HG03558 (cell line): ENCODE measurements around the gene YTHDF1.

Source experiments
- ATAC-seq: cut with Tn5 transposase; IDR thresholded peaks from one replicate; pipeline ENCODE4 v1.9.1; 2021; ENCODE audit warnings: moderate number of reproducible peaks; ENCODE audit not compliant: unreplicated experiment; ENCODE audit errors: extremely low read depth

Gene YTHDF1

GRCh38 chr20:63249891-63250290, 34.0 kb upstream of the YTHDF1 start:
- ATAC-seq: no peak

- no peak for ATAC-seq
These were observed 33.1 kb upstream of the YTHDF1 start for GRCh38 chr20:63248835-63249591.

- no peak for ATAC-seq
These were observed 31.8 kb upstream of the YTHDF1 start for GRCh38 chr20:63247671-63248228.

DNA sequence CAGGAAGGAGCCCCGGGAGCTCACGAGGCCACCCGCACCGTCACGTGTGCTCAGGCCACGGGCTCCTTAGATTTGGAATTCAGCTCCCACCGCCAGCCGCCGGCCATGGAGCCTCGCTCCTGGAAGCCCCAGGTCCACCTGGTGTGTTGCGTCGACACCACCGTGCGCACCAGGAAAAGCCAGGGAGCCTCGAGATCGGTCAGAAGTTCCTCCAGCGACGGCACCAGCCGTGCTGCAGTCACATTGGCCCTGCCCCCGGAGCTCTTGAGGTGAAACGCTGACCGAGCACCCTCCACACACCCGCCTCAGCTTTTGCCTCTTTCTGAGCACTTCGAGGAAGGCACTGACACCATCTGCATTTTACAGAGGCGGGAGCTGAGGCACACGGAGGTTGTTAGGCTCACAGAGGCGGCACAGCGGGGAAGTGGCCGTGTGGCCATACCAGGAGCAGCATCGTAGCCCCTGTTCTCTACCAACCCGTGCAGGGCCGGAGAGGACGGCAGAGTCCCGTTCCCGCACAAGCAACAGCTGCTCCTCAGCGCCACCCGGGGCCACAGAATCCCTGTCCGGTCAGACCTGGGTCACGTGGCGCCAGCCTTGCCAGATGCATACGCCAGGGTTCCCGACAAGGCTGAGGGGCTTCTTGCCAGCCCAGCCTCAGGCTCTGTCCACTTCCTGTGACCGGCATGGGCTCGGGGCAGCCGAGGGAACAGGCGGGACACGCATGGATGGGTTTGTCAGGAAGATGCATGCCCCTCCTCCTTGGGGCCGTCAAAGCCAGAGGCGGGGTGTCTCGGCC, 30.8 kb upstream of the YTHDF1 start:
- ATAC-seq: no peak

DNA sequence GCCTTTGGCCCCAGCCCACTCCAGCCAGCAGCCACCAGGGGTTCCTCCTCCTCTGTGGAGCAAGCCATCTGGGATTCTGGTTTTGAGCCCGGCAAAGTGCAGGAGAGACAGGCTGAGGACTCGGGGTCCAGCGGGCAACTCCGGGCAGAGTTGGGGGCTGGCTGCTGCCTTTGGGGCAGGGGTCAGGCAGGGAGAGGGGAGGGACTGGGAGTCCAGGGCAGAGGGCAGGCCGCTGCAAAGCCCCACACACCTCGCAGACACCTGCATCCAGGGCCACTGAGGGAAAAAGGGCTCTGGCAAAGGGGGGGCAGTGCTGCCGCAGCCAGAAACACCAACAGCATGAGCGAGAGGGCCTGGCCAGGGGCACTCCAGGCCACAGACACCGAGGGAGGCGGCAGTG, 28.5 kb upstream of the YTHDF1 start:
- ATAC-seq: no peak

DNA sequence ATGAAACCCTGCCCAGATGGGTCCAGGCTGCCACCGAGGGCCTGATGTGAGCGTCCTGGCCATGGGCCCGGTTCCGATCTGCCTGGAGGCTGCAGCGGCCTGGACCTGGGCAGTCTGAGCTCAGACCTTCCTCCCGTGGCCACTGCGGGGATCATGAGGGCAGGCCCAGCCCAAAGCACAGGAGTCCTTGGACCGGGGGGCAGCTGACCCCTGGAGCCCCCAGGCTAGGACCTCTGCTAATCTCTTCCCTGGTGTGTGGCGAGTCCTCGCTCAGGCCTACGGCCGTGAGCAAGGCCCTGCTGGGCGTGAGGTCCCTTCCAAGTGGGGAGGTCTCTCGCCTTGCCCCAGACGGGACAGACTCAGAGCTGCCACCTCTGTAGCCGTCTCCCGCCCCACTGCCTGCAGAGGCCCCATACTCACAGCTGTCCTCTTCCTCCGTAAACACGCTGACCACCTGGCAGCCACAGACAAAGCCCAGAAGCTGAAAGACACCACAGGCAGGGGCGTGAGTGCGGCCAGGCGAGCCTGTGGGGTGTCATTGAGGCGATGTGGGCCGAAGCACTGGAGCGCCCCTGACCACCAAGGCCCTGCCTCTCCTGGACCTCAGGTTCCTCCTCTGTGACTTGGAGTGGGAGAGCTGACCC, 27.8 kb upstream of the YTHDF1 start:
- no peak for ATAC-seq

DNA sequence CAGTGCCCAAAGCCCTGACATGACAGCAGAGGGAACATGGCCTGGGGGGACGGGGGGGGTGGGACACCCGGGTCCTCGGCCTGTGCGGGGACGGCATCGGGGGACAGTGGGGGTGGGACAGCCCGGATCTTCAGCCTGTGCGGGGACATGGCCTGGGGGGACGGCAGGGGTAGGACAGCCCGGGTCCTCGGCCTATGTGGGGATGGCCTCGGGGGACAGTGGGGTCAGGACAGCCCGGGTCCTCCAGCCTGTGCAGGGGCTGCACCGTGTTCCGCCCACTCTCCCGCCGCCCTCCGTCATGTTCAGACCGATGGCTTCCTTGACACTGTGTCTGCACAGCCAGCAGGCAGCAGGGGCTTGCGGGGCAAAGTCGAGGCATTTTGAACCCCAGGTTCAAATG, 26.8 kb upstream of the YTHDF1 start:
- no peak for ATAC-seq

GRCh38 chr20:63241272-63241671, 25.3 kb upstream of the YTHDF1 start:
- no peak for ATAC-seq

- ATAC-seq: no peak
These were observed 24.1 kb upstream of the YTHDF1 start for GRCh38 chr20:63240004-63240403.

DNA sequence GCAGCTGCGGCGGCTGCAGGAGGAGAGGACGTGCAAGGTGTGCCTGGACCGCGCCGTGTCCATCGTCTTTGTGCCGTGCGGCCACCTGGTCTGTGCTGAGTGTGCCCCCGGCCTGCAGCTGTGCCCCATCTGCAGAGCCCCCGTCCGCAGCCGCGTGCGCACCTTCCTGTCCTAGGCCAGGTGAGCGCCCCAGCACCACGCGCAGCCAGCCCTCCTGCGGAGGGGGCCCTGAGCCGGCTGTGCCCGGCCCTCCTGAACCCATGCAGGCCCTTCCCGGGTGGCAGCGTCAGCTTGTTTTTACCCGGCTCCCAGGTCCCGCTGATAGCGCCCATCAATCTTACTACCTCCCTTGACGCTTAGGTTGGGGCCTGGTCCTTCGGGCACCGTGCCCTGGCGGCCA, 23.5 kb upstream of the YTHDF1 start:
- ATAC-seq: no peak

DNA sequence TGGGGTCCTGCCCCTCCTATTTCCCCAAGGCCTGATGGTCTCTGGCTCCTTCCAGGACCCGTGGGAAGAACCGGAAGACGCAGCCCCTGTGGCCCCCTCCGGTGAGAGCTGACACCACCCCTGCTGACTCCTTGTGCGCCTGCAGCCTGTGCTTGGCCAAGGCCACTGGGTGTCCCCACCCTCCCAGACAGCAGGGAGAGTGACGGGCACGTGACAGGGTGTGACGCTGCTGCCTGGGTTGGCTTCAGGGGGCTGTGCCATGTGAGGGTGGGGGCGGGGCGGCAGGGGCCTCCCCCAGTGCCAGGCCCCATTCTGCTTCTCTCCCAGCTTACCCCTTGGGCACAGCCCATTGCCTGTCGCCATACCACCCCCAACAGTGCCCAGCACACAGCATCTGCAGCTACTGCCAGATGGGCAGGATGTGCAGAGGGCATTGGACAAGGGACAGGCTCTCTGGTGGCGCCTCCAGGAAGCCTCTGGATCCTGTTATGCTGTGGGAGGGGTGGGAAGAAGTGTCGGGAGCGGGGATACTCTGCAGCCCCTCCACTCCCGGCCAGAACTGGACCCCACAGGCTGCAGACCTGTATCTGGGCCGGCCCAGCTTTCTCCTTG, 22.7 kb upstream of the YTHDF1 start:
- no peak for ATAC-seq

DNA sequence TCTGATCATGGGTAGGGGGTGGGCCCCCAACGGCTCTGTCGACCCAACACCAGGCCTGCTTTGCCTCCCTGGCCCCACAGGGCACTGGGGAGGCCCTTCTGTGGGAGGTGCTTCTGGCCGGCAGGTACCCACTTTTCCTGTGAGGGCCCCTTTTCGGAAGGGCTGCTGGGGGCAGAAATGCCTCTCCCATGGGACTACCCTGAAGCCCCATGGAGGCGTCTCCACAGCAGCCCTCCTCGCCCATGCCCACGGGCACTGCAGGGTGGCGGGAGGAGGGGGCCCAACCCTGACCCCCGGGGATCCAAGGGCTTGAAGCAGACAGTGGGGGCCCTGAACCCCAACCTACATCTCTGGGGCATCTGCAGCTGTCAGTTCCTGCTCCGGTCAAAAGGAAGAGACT, 22.1 kb upstream of the YTHDF1 start:
- ATAC-seq: no peak

DNA sequence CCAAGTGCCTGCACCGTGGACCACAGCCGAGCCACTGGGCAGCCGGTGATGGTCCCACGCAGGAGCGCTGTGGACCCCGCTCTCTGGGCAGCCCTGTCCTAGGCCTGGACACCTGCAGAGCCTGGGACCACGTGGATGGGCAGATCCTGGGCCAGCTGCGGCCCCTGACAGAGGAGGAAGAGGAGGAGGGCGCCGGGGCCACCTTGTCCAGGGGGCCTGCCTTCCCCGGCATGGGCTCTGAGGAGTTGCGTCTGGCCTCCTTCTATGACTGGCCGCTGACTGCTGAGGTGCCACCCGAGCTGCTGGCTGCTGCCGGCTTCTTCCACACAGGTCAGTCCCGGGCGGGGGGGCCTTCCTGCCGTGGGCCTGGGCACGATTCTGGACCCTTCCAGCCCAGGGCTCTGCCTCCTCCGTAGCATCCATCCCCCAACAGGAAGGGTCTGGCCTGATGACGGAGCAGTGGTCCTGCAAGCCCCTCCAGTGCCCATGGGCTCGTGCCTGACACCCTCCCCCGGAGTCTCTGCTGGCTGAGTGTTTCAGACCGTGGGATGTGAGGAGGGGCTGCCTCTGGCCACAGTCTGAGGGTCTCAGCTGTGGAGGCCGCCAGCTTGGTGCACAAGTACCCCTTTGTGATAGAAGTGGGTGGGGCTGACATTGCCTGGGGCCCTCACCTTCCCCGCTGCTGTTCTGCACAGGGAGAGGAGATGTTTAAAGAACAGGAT, 20.3 kb upstream of the YTHDF1 start:
- ATAC-seq: no peak

GRCh38 chr20:63235399-63235983, 19.6 kb upstream of the YTHDF1 start, which contains the start of gene BIRC7:
BIRC7 (plus strand) TSS chr20:63235905; CDS start chr20:63236097, 192 bp downstream.
- no peak for ATAC-seq

DNA sequence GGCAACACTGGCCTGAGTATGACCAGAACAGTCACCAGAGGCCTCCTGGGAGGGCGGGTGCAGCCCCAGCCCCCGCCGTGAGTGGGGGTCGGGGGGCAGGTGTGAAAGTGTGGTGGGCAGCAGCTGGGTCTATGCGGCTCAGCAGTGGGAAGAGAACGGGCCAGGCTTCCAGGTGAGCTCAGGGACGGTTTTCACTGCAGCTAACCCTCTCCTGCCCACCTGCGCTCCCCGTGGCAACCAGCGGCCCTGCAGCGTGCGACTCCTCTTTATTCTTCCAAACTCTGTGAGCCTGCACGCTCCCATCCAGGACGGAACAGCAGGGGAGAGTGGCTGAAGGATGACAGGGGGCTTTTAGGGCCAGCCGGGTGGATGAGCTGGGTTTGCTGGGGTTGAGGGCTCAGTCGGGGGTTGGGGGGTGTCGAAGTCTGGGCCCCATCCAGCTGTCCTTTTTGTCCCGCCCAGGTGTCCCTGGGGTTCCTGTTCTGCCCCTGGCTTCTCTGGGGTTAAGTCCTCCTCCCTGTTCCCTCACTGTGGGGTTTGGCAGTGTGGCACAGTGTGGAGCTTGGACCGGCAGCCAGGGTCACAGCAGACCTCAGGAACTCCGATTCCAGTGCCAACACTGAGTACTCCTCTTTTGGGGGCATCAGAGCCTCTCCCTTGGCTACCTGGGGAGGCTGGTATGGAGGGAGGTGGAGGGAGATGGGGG, 18.9 kb upstream of the YTHDF1 start:
- ATAC-seq: no peak

- ATAC-seq: no peak
These were observed 18.0 kb upstream of the YTHDF1 start for GRCh38 chr20:63233924-63234323.

GRCh38 chr20:63233061-63233344, 17.1 kb upstream of the YTHDF1 start:
- ATAC-seq: no peak

DNA sequence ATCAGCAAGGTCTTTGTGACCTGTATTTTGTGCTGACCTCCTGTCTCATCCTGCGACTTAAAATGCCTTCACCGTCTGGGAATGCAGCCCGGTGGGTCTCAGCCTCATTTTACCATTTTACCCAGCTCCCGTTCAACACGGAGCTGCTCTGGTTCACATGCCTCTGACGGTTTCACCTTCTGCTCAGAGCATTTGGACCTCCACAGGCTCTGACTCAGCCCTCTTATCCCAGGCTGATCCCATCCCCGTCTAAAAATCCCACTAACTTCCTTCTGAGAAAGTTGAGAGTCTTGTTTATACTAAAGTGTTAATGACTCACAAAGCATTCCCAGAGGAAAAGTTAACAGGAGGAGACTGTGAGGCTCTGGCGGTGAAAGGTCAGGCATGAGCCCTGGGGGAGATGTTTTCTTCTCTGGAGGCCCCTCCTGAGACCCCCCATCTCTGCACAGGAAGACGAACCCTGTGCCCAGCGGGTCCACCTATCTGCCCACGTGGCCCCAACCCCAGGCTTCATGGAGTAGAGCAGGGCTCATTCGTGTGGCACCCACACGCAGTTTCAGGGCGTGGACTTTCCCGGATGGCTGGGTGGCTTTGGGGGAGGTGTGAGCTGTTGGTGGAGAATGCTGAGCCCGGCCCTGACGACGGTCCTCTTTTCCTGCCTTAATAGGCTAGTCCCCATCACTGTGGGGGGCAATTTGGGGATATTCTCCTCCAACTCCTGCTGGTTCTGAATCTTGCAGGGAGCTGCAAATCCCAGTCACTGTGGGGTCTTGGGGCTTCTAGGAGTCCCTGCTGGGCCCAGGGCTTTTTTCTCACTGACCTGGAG, 16.5 kb upstream of the YTHDF1 start:
- ATAC-seq: no peak
